Hepatic stellate cell (primary cell): ENCODE measurements around the gene DOK7.

Experiments used
- DNase-seq: peaks from one replicate; pipeline ENCODE4 v3.0.0; 2011; ENCODE audit warnings: low spot score

DOK7 gene

GRCh38 chr4:3487861-3488260 is 24.8 kb downstream of the DOK7 start:
- no peak for DNase-seq

GRCh38 chr4:3488820-3489219 is 25.7 kb downstream of the DOK7 start:
- no peak for DNase-seq

GRCh38 chr4:3489451-3489962 is 26.4 kb downstream of the DOK7 start:
- peak; percentile 57 for DNase-seq

GRCh38 chr4:3491681-3492405 is 28.7 kb downstream of the DOK7 start:
- DNase-seq, result no peak

- no peak for DNase-seq
Measured at GRCh38 chr4:3492741-3493719, 29.9 kb downstream of the DOK7 start.

- no peak for DNase-seq
Measured at GRCh38 chr4:3493720-3494461, 30.8 kb downstream of the DOK7 start.

GRCh38 chr4:3494462-3494871 is 31.4 kb downstream of the DOK7 start:
- DNase-seq, result no peak

GRCh38 chr4:3495204-3495975 is 32.3 kb downstream of the DOK7 start:
- no peak for DNase-seq

GRCh38 chr4:3496021-3496420 is 32.9 kb downstream of the DOK7 start:
- DNase-seq, result no peak

GRCh38 chr4:3497095-3497494 is 34.0 kb downstream of the DOK7 start:
- DNase-seq, result no peak

GRCh38 chr4:3497523-3498389 is 34.6 kb downstream of the DOK7 start:
- DNase-seq, result no peak

- no peak for DNase-seq
Measured at GRCh38 chr4:3498407-3498806, 35.3 kb downstream of the DOK7 start.

GRCh38 chr4:3498901-3499510 is 35.9 kb downstream of the DOK7 start:
- no peak for DNase-seq

- no peak for DNase-seq
Measured at GRCh38 chr4:3499710-3500109, 36.6 kb downstream of the DOK7 start.

GRCh38 chr4:3500111-3500510 is 37.0 kb downstream of the DOK7 start:
- no peak for DNase-seq

GRCh38 chr4:3500634-3501101 is 37.6 kb downstream of the DOK7 start:
- no peak for DNase-seq

GRCh38 chr4:3501126-3501824 is 38.2 kb downstream of the DOK7 start:
- DNase-seq, result no peak

- DNase-seq, result no peak
Measured at GRCh38 chr4:3501825-3502425, 38.8 kb downstream of the DOK7 start.
